H1 (cell line): ENCODE results near the gene PDCD7. TPM values are rescaled to one million over a fixed set of nuclear protein-coding genes. Genes with fewer than 3 reads are reported as not detected.

Experiments used
- CTCF ChIA-PET: fragments of 300-600 bp; sonication (Branson Sonifier 250); formaldehyde crosslinking; loops from one replicate; lab custom pipeline; 2021; ENCODE audit not compliant: partially characterized antibody; lab: Charles Lee
- POLR2A ChIA-PET: fragments of 300-600 bp; sonication (Branson Sonifier 250); formaldehyde crosslinking; loops from one replicate; lab custom pipeline; 2021; ENCODE audit warnings: inconsistent platforms; ENCODE audit not compliant: partially characterized antibody; lab: Charles Lee
- DNase-seq, 2 experiments: peaks; one replicate each; pipeline versions ENCODE4 v3.0.0 to v3.0.0-alpha.2; 2010 to 2022; ENCODE audit warnings: low spot score in 2 of 2, low read depth in 1 of 2, mixed read lengths in 1 of 2
- FAIRE-seq: peaks from 2 replicates; lab custom pipeline; 2011; peaks lifted over from hg19 to GRCh38; lab: Jason Lieb, UNC
- H2AFZ ChIP-seq: 2 replicates; pipeline ENCODE4 v1.8.1; 2012; ENCODE audit warnings: low read length, inconsistent platforms
- H2AK5ac ChIP-seq: 2 replicates; pipeline ENCODE4 v1.6.1; 2013; ENCODE audit warnings: low read depth, low read length
- H2BK120ac ChIP-seq: replicated peaks from 2 replicates; pipeline ENCODE3; 2013; ENCODE audit warnings: low read depth, low read length, inconsistent platforms
- H2BK12ac ChIP-seq: 2 replicates; pipeline ENCODE4 v1.6.1; 2013; ENCODE audit warnings: low read depth, low read length
- H2BK15ac ChIP-seq: 2 replicates; pipeline ENCODE4 v1.6.1; 2013; ENCODE audit warnings: low read length
- H2BK20ac ChIP-seq: 2 replicates; pipeline ENCODE4 v1.6.1; 2013; ENCODE audit warnings: low read length
- H2BK5ac ChIP-seq: 2 replicates; pipeline ENCODE4 v1.6.1; 2013; ENCODE audit warnings: low read depth, low read length
- H3K14ac ChIP-seq: 2 replicates; pipeline ENCODE4 v1.6.1; 2013; ENCODE audit warnings: inconsistent platforms; ENCODE audit not compliant: insufficient read length
- H3K18ac ChIP-seq: 2 replicates; pipeline ENCODE4 v1.6.1; 2013; ENCODE audit warnings: low read length; ENCODE audit errors: extremely low read depth
- H3K23ac ChIP-seq: 2 replicates; pipeline ENCODE4 v1.6.1; 2013; ENCODE audit warnings: inconsistent platforms; ENCODE audit not compliant: insufficient read length
- H3K23me2 ChIP-seq: 2 replicates; pipeline ENCODE4 v1.6.1; 2013; ENCODE audit warnings: low read depth, low read length
- H3K27ac ChIP-seq: 2 replicates; pipeline ENCODE4 v1.6.1; 2011; ENCODE audit warnings: low read depth, low read length, inconsistent platforms
- H3K27me3 ChIP-seq, 4 experiments: replicated peaks in 1 of 4; 1 replicate in 1 of 4; 2 replicates in 3 of 4; pipeline versions ENCODE4 v1.6.1 to v1.8.1; 2011 to 2013; ENCODE audit warnings: low read length in 3 of 4, mild to moderate bottlenecking in 3 of 4, inconsistent platforms in 2 of 4, mixed read lengths in 2 of 4, moderate library complexity in 1 of 4; ENCODE audit not compliant: control insufficient read depth in 3 of 4, insufficient read depth in 3 of 4; ENCODE audit errors: extremely low read depth in 1 of 4
- H3K36me3 ChIP-seq, 4 experiments: 2 replicates each; pipeline versions ENCODE4 v1.6.1 to v1.8.1; 2011 to 2013; ENCODE audit warnings: mild to moderate bottlenecking in 4 of 4, low read length in 3 of 4, moderate library complexity in 2 of 4, control low read depth in 1 of 4, inconsistent platforms in 1 of 4; ENCODE audit not compliant: insufficient read depth in 4 of 4, control insufficient read depth in 2 of 4
- H3K4ac ChIP-seq: replicated peaks from 2 replicates; pipeline ENCODE3; 2013; ENCODE audit warnings: low read length, low read depth, mixed read lengths, inconsistent platforms; ENCODE audit not compliant: insufficient read length
- H3K4me1 ChIP-seq, 4 experiments: replicated peaks in 1 of 4; 1 replicate in 1 of 4; 2 replicates in 3 of 4; pipeline versions ENCODE4 v1.6.1 to v1.8.1; 2011 to 2013; ENCODE audit warnings: low read length in 3 of 4, inconsistent platforms in 2 of 4, mixed read lengths in 1 of 4; ENCODE audit not compliant: insufficient read depth in 4 of 4, control insufficient read depth in 3 of 4
- H3K4me2 ChIP-seq, 2 experiments: 2 replicates each; pipeline versions ENCODE4 v1.6.1 to v1.8.1; 2011 to 2013; ENCODE audit warnings: low read depth in 2 of 2, low read length in 2 of 2, control low read depth in 1 of 2, inconsistent platforms in 1 of 2, mild to moderate bottlenecking in 1 of 2; ENCODE audit not compliant: insufficient read depth in 1 of 2
- H3K4me3 ChIP-seq, 4 experiments: fragments of 200-600, 300-600 bp in 1 of 4; sonication (generic), shearing (Covaris generic), sonication (Bioruptor Twin) in 1 of 4; 2 replicates each; pipeline versions ENCODE4 v1.5.1 to v1.8.1; 2011 to 2016; ENCODE audit warnings: low read length in 4 of 4, low read depth in 3 of 4, control low read depth in 2 of 4, inconsistent platforms in 2 of 4, mild to moderate bottlenecking in 2 of 4, mixed read lengths in 1 of 4, moderate library complexity in 1 of 4; ENCODE audit not compliant: insufficient read depth in 2 of 4; ENCODE audit errors: extremely low read depth in 1 of 4
- H3K56ac ChIP-seq: replicated peaks from 2 replicates; pipeline ENCODE3; 2013; ENCODE audit warnings: low read depth, mild to moderate bottlenecking, mixed read lengths, low read length, inconsistent platforms; ENCODE audit not compliant: insufficient read length
- H3K79me1 ChIP-seq: 2 replicates; pipeline ENCODE4 v1.6.1; 2013; ENCODE audit warnings: low read depth, low read length, control low read depth
- H3K79me2 ChIP-seq, 2 experiments: 2 replicates each; pipeline versions ENCODE4 v1.6.1 to v1.8.1; 2012 to 2013; ENCODE audit warnings: low read length in 2 of 2, mild to moderate bottlenecking in 2 of 2, inconsistent platforms in 1 of 2; ENCODE audit not compliant: insufficient read depth in 2 of 2, control insufficient read depth in 1 of 2
- H3K9ac ChIP-seq, 4 experiments: replicated peaks in 1 of 4; 1 replicate in 1 of 4; 2 replicates in 3 of 4; pipeline versions ENCODE4 v1.6.1 to v1.8.1; 2011 to 2013; ENCODE audit warnings: low read depth in 3 of 4, low read length in 3 of 4, control low read depth in 2 of 4, mild to moderate bottlenecking in 2 of 4, moderate library complexity in 2 of 4, inconsistent platforms in 1 of 4; ENCODE audit errors: extremely low read depth in 1 of 4
- H3K9me3 ChIP-seq, 2 experiments: 2 replicates each; pipeline versions ENCODE4 v1.6.1 to v1.8.1; 2012 to 2013; ENCODE audit warnings: mild to moderate bottlenecking in 2 of 2, moderate library complexity in 2 of 2, control low read depth in 1 of 2, inconsistent platforms in 1 of 2, low read depth in 1 of 2, low read length in 1 of 2, mixed read lengths in 1 of 2; ENCODE audit not compliant: insufficient read depth in 2 of 2
- H4K20me1 ChIP-seq, 2 experiments: replicated peaks in 1 of 2; 2 replicates each; pipeline versions ENCODE3 to v1.8.1; 2011 to 2013; ENCODE audit warnings: inconsistent platforms in 2 of 2, low read length in 2 of 2, mild to moderate bottlenecking in 1 of 2; ENCODE audit not compliant: insufficient read depth in 2 of 2, control insufficient read depth in 1 of 2
- H4K5ac ChIP-seq: 2 replicates; pipeline ENCODE4 v1.6.1; 2013; ENCODE audit warnings: low read length, low read depth, mixed read lengths, inconsistent platforms; ENCODE audit not compliant: insufficient read length
- H4K8ac ChIP-seq: 2 replicates; pipeline ENCODE4 v1.8.0; 2013; ENCODE audit warnings: mild to moderate bottlenecking, moderate library complexity, low read length, inconsistent platforms; ENCODE audit not compliant: insufficient read depth; ENCODE audit errors: extremely low read depth
- H4K91ac ChIP-seq: replicated peaks from 2 replicates; pipeline ENCODE3; 2013; ENCODE audit warnings: low read length, mixed read lengths, inconsistent platforms; ENCODE audit not compliant: insufficient read length
- CHD2 ChIP-seq: IDR thresholded peaks from 2 replicates; pipeline ENCODE4 v1.6.1; 2012; ENCODE audit warnings: low read length, improper control_type of control experiment
- EGR1 ChIP-seq: IDR thresholded peaks from 2 replicates; pipeline ENCODE4 v1.6.1; 2011; ENCODE audit warnings: low read depth, low read length, borderline replicate concordance
- GABPA ChIP-seq: IDR thresholded peaks from 2 replicates; pipeline ENCODE4 v1.6.1; 2011; ENCODE audit warnings: mild to moderate bottlenecking, low read length, moderate library complexity, borderline replicate concordance; ENCODE audit not compliant: insufficient read depth
- HDAC6 ChIP-seq: IDR thresholded peaks from one replicate; pipeline ENCODE4 v1.7.1; 2012; ENCODE audit warnings: low read depth, mild to moderate bottlenecking, inconsistent platforms, low read length, moderate library complexity
- KDM4A ChIP-seq: IDR thresholded peaks from one replicate; pipeline ENCODE4 v1.7.1; 2012; ENCODE audit warnings: low read depth, mild to moderate bottlenecking, moderate library complexity, low read length, inconsistent platforms; ENCODE audit not compliant: severe bottlenecking
- SIRT6 ChIP-seq: IDR thresholded peaks from one replicate; pipeline ENCODE4 v1.7.1; 2012; ENCODE audit warnings: low read length, inconsistent platforms
- SP2 ChIP-seq: IDR thresholded peaks from 2 replicates; pipeline ENCODE4 v1.6.1; 2012; ENCODE audit warnings: mild to moderate bottlenecking, low read length, inconsistent platforms
- ZNF274 ChIP-seq: IDR thresholded peaks from 2 replicates; pipeline ENCODE4 v1.7.0; 2012; ENCODE audit warnings: low read length, borderline replicate concordance; ENCODE audit errors: extremely low read depth
- WGBS, 2 experiments: shearing (Covaris generic) in 1 of 2; methylation state at CpG; one replicate each; pipeline versions ENCODE4 v1.1.6 to v1.1.7; 2013 to 2015; ENCODE audit warnings: low lambda C conversion rate in 2 of 2, mixed read lengths in 2 of 2, inconsistent platforms in 1 of 2, low coverage in 1 of 2, missing lambda C conversion rate in 1 of 2; ENCODE audit not compliant: insufficient replicate concordance in 2 of 2, insufficient coverage in 1 of 2, insufficient read length in 1 of 2; ENCODE audit errors: extremely low coverage in 1 of 2, missing lambda C conversion rate in 1 of 2; 5-methylcytosine and 5-hydroxymethylcytosine counted together
- polyA plus RNA-seq, 7 experiments: library from polyadenylated mRNA; depleted of rRNA in 3 of 7; stranded (reverse) in 5 of 7; unstranded in 2 of 7; fragments of >200 nt in 5 of 7; fragments of 200-250 nt in 2 of 7; gene quantifications; 1 replicate in 5 of 7; 2 replicates in 1 of 7; 4 replicates in 1 of 7; pipeline versions ENCODE4 v1.2.1 to v1.2.3, GENCODE V29; 2011 to 2013; ENCODE audit warnings: missing spikeins in 2 of 7, mixed read lengths in 2 of 7
- total RNA-seq: library from RNA; stranded (reverse); fragmentation: NEBNext Ultra II Directional; extraction: Animal tissue kit (Norgen Biotek cat#: 25700); gene quantifications from 2 replicates; pipeline ENCODE4 v1.2.1, GENCODE V29; 2021

PDCD7 gene
- total and polyA plus RNA-seq, 2 of the 8 experiments (the other 6 are each of a cell fraction or from before 2014, with no cell fraction given): 11.5 to 25.6 TPM

- H3K79me1 ChIP-seq: no peaks in the 10 kb centered on the region
- FAIRE-seq: no peak
- no peak overlapping the region for H4K8ac ChIP-seq
- H3K23ac ChIP-seq: no peak overlapping the region
- H4K5ac ChIP-seq: no peak overlapping the region
- no peak overlapping the region for H3K27ac ChIP-seq
- H4K91ac ChIP-seq: no peak overlapping the region
- peaks cover 2 to 43% (median 12%) of the 10 kb centered on the region in 4 experiments; a peak in 6 of 8 replicates for H3K36me3 ChIP-seq
- no peak for TF ChIP-seq SIRT6
- no peak for TF ChIP-seq GABPA
- TF ChIP-seq KDM4A: no peak
- no peak for TF ChIP-seq HDAC6
- no peak for TF ChIP-seq ZNF274
- no peak for TF ChIP-seq CHD2
- TF ChIP-seq SP2: no peak
- TF ChIP-seq EGR1: no peak
- TF ChIP-seq, all 59 proteins: peak for 0
- H3K4me3 ChIP-seq: no peak overlapping the region
- no peak overlapping the region for H3K56ac ChIP-seq
- H3K9ac ChIP-seq: no peak overlapping the region
- no peak overlapping the region for H3K18ac ChIP-seq
- POLR2A ChIA-PET: no interaction called here
- WGBS, 2 experiments: 92% methylated on average over 4 of the region's 4 CpGs; no CpG with 5 or more reads in 1 of the 2 experiments
- H2BK15ac ChIP-seq: no peak overlapping the region
- no peak for DNase-seq
- H3K4ac ChIP-seq: no peak overlapping the region
- H2BK12ac ChIP-seq: no peak overlapping the region
- no peaks in the 10 kb centered on the region; the same call in 1 of the 2 replicates for H3K23me2 ChIP-seq
- H4K20me1 ChIP-seq: peaks cover 1 to 2% of the 10 kb centered on the region in 2 experiments
- no peak overlapping the region for H2BK20ac ChIP-seq
- H3K9me3 ChIP-seq: no peaks in the 10 kb centered on the region
- no peak overlapping the region for H2AFZ ChIP-seq
- H3K79me2 ChIP-seq: no peaks in the 10 kb centered on the region
- H2BK120ac ChIP-seq: no peak overlapping the region
- H3K14ac ChIP-seq: no peak overlapping the region
- H2BK5ac ChIP-seq: no peak overlapping the region
- no peaks in the 10 kb centered on the region for H3K4me1 ChIP-seq
- H2AK5ac ChIP-seq: no peak overlapping the region
- H3K4me2 ChIP-seq: no peak overlapping the region
- no peaks in the 10 kb centered on the region for H3K27me3 ChIP-seq
- CTCF ChIA-PET: no interaction called here
Measured at GRCh38 chr15:65163041-65163440, 29.4 kb upstream of the PDCD7 start.
